ENCODE measurements around the gene NCKAP5L.
"Not testable (repeated sequence)": the region's sequence is repeated elsewhere in the genome, so short reads cannot be mapped to it uniquely, and the experiment has no call there.

NCKAP5L gene

GRCh38 chr12:49828133-49829091 lies at the start of gene NCKAP5L:
Gene NCKAP5L (minus strand): TSS chr12:49828413. CDS start chr12:49804044, 24,369 bp downstream.
- no peak for FAIRE-seq

- FAIRE-seq = no peak
Measured at GRCh38 chr12:49877066-49877465, 48.9 kb upstream of the NCKAP5L start.

- no peak for FAIRE-seq
Measured at GRCh38 chr12:49876070-49876469, 47.9 kb upstream of the NCKAP5L start.

- FAIRE-seq = no peak
Measured at GRCh38 chr12:49875115-49875720, 47.0 kb upstream of the NCKAP5L start.

GRCh38 chr12:49874142-49874897 lies 46.1 kb upstream of the NCKAP5L start:
- no peak for FAIRE-seq

GRCh38 chr12:49873361-49873934 lies 45.2 kb upstream of the NCKAP5L start:
- no peak for FAIRE-seq

- FAIRE-seq = no peak
Measured at GRCh38 chr12:49872781-49873181, 44.6 kb upstream of the NCKAP5L start.

- no peak for FAIRE-seq
Measured at GRCh38 chr12:49872381-49872780, 44.2 kb upstream of the NCKAP5L start.

- not testable (repeated sequence) for FAIRE-seq
Measured at GRCh38 chr12:49871811-49872251, 43.6 kb upstream of the NCKAP5L start.

- FAIRE-seq = no peak
Measured at GRCh38 chr12:49871263-49871561, 43.0 kb upstream of the NCKAP5L start.

GRCh38 chr12:49870501-49871262 lies 42.5 kb upstream of the NCKAP5L start:
- no peak for FAIRE-seq

- no peak for FAIRE-seq
Measured at GRCh38 chr12:49869816-49870500, 41.7 kb upstream of the NCKAP5L start.

- FAIRE-seq = no peak
Measured at GRCh38 chr12:49868952-49869815, 41.0 kb upstream of the NCKAP5L start.

GRCh38 chr12:49868449-49868848 lies 40.2 kb upstream of the NCKAP5L start:
- FAIRE-seq = no peak

- FAIRE-seq = no peak
Measured at GRCh38 chr12:49867570-49868341, 39.5 kb upstream of the NCKAP5L start.

GRCh38 chr12:49866859-49867569 lies 38.8 kb upstream of the NCKAP5L start:
- no peak for FAIRE-seq

- FAIRE-seq = no peak
Measured at GRCh38 chr12:49865782-49866135, 37.5 kb upstream of the NCKAP5L start.

- no peak for FAIRE-seq
Measured at GRCh38 chr12:49865109-49865781, 37.0 kb upstream of the NCKAP5L start.

GRCh38 chr12:49864798-49865090 lies 36.5 kb upstream of the NCKAP5L start:
- FAIRE-seq = no peak

All from TTC549 (cell line).